ENCODE data around the gene NCOR2. TPM values are rescaled to one million over a fixed set of nuclear protein-coding genes. Genes with fewer than 3 reads are reported as not detected.
A peak's percentile ranks its signal among the peaks of the same experiment; 100 is the strongest.

Gene NCOR2
- total RNA-seq, 2 donors from 2014 or later: 185 to 207 TPM

- peaks cover 11% of the 10 kb centered on the region for H3K4me1 ChIP-seq (ENCODE audit: control insufficient read depth, insufficient read depth, low read length)
- Mint-ChIP-seq H3K36me3 (ENCODE audit: low read depth) (peaks cover 2% of the 10 kb centered on the region), H3K4me1 (peaks cover 20% of the 10 kb centered on the region), H3K4me3 (peak overlapping the region; percentile 19), H3K9me3 (peaks cover 7% of the 10 kb centered on the region), H3K27ac (peak overlapping the region; percentile 3), H3K27me3 (ENCODE audit: insufficient read depth) (peaks cover 2% of the 10 kb centered on the region)
- 79 to 90% methylated on average over 17 to 21 of the region's 22 CpGs for WGBS, 2 experiments (ENCODE audit: insufficient coverage in 1 of 2, insufficient read length in 1 of 2)
- TF ChIP-seq CTCF (conservative IDR thresholded peaks at IDR 0.05): no peak
- no peaks in the 10 kb centered on the region for H3K27me3 ChIP-seq (ENCODE audit: control insufficient read depth, insufficient read depth, low read length, poor library complexity, severe bottlenecking)
- peak; percentile 66 for DNase-seq
- no peak overlapping the region for H3K4me3 ChIP-seq (ENCODE audit: low read length)
- H3K36me3 ChIP-seq (ENCODE audit: control insufficient read depth, insufficient read depth, low read length): no peaks in the 10 kb centered on the region
- peaks cover 4% of the 10 kb centered on the region for H3K9me3 ChIP-seq (ENCODE audit: control insufficient read depth, low read length)
- no peak overlapping the region for H3K27ac ChIP-seq (ENCODE audit: low read depth, low read length)
- H3K9ac ChIP-seq (ENCODE audit: extremely low read depth, low read length, poor library complexity, severe bottlenecking): no peak overlapping the region
Observed at GRCh38 chr12:124605883-124606774, 38.7 kb upstream of the NCOR2 start.

DNA sequence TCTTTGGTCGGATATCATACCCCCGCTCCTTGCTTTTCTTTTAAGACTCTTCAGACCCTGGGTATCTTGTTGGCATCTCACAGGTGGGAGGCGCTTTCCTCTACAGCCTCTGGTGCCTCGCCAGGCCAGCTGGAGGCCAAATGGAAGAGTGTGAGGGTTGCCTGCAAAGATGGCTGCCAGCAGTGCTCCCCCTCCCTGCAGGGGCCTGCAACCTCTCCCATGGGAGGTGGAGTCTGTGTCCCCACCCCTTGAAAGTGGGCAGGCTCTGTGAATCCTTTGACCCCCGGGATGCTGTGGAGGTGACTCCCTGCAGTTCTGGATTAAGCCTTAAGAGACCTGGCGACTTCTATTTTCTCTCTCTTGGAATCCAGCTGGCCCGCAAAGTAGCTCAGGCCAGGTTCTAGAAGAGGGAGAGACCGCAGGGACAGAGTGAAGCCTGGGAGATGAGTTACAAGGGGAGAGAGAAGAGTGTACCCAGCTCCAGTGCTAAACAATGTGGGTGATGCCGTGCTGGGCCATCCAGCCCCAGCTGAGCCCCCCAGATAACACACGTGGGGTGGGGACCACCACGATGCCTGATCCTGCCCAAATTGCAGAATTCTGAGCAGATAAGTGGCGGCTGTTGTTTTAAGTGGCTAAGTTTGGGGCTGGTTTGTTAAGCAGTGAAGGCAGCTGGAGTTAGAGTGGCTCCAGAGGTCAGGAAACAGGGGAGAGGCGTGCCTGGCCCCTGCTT lies 37.9 kb upstream of the NCOR2 start:
- Mint-ChIP-seq H3K27me3 (ENCODE audit: insufficient read depth) (peaks cover 2% of the 10 kb centered on the region), H3K27ac (peak overlapping the region; percentile 25), H3K4me3 (peak overlapping the region; percentile 19), H3K9me3 (peaks cover 7% of the 10 kb centered on the region), H3K4me1 (peaks cover 20% of the 10 kb centered on the region), H3K36me3 (ENCODE audit: low read depth) (peaks cover 2% of the 10 kb centered on the region)
- H3K9ac ChIP-seq (ENCODE audit: extremely low read depth, low read length, poor library complexity, severe bottlenecking): no peak overlapping the region
- H3K4me3 ChIP-seq (ENCODE audit: low read length): no peak overlapping the region
- no peak overlapping the region for H3K27ac ChIP-seq (ENCODE audit: low read depth, low read length)
- DNase-seq: peak; percentile 83
- no peaks in the 10 kb centered on the region for H3K27me3 ChIP-seq (ENCODE audit: control insufficient read depth, insufficient read depth, low read length, poor library complexity, severe bottlenecking)
- H3K9me3 ChIP-seq (ENCODE audit: control insufficient read depth, low read length): peaks cover 4% of the 10 kb centered on the region
- peak; percentile 15 for TF ChIP-seq CTCF (conservative IDR thresholded peaks at IDR 0.05)
- no peaks in the 10 kb centered on the region for H3K36me3 ChIP-seq (ENCODE audit: control insufficient read depth, insufficient read depth, low read length)
- 82 to 91% methylated on average over 10 to 13 of the region's 13 CpGs for WGBS, 2 experiments (ENCODE audit: insufficient coverage in 1 of 2, insufficient read length in 1 of 2)
- peaks cover 11% of the 10 kb centered on the region for H3K4me1 ChIP-seq (ENCODE audit: control insufficient read depth, insufficient read depth, low read length)

- no peak for DNase-seq
- H3K27me3 Mint-ChIP-seq (ENCODE audit: insufficient read depth): peaks cover 2% of the 10 kb centered on the region
- no peak for TF ChIP-seq CTCF (conservative IDR thresholded peaks at IDR 0.05)
- H3K4me3 Mint-ChIP-seq: no peak overlapping the region
- H3K36me3 ChIP-seq (ENCODE audit: control insufficient read depth, insufficient read depth, low read length): no peaks in the 10 kb centered on the region
- H3K9ac ChIP-seq (ENCODE audit: extremely low read depth, low read length, poor library complexity, severe bottlenecking): no peak overlapping the region
- no peak overlapping the region for H3K4me3 ChIP-seq (ENCODE audit: low read length)
- H3K4me1 ChIP-seq (ENCODE audit: control insufficient read depth, insufficient read depth, low read length): peaks cover 11% of the 10 kb centered on the region
- WGBS, 2 experiments (ENCODE audit: insufficient coverage in 1 of 2, insufficient read length in 1 of 2): 84 to 87% methylated on average over 5 to 6 of the region's 6 CpGs
- peaks cover 20% of the 10 kb centered on the region for H3K4me1 Mint-ChIP-seq
- peaks cover 11% of the 10 kb centered on the region for H3K9me3 ChIP-seq (ENCODE audit: control insufficient read depth, low read length)
- no peak overlapping the region for H3K27ac Mint-ChIP-seq
- peaks cover 12% of the 10 kb centered on the region for H3K9me3 Mint-ChIP-seq
- no peaks in the 10 kb centered on the region for H3K27me3 ChIP-seq (ENCODE audit: control insufficient read depth, insufficient read depth, low read length, poor library complexity, severe bottlenecking)
- peak overlapping the region; percentile 78 for H3K27ac ChIP-seq (ENCODE audit: low read depth, low read length)
- peaks cover 2% of the 10 kb centered on the region for H3K36me3 Mint-ChIP-seq (ENCODE audit: low read depth)
Observed at GRCh38 chr12:124604264-124604680, 36.9 kb upstream of the NCOR2 start.
